ENCODE results near the gene MYH10.

GRCh38 chr17:8630227-8630801 lies at the start of gene MYH10:
- TF ChIP-seq CTCF (IDR thresholded peaks at IDR 0.05; ENCODE audit: low read length) (no peak), EZH2 (IDR thresholded peaks at IDR 0.05; ENCODE audit: borderline replicate concordance, low read length) (no peak)

All from OCI-LY1 (cell line).